Uterus (tissue), 4 donors: ENCODE results near the gene GALNT13. TPM values are rescaled to one million over a fixed set of nuclear protein-coding genes. Genes with fewer than 3 reads are reported as not detected.

Experiments used
- DNase-seq, 2 donors: peaks; one replicate each; pipeline ENCODE4 v3.0.0-alpha.2; 2019 to 2020
- H3K27ac ChIP-seq, 2 donors: fragments of 200-600 bp; sonication (generic); 1 replicate in 1 of 2; 2 replicates in 1 of 2; pipeline ENCODE4 v1.5.1; 2016 to 2018
- H3K27me3 ChIP-seq, 2 donors: fragments of 200-600 bp; sonication (generic); one replicate each; pipeline ENCODE4 v1.5.1; 2018 to 2019; ENCODE audit warnings: control low read depth in 1 of 2
- H3K36me3 ChIP-seq, 2 donors: fragments of 200-600 bp; sonication (generic); one replicate each; pipeline ENCODE4 v1.5.1; 2019; ENCODE audit warnings: control low read depth in 1 of 2
- H3K4me1 ChIP-seq, 2 donors: fragments of 200-600 bp; sonication (generic); one replicate each; pipeline ENCODE4 v1.5.1; 2018 to 2019; ENCODE audit warnings: control low read depth in 1 of 2
- H3K4me3 ChIP-seq, 2 donors: fragments of 200-600 bp; sonication (generic); 1 replicate in 1 of 2; 2 replicates in 1 of 2; pipeline ENCODE4 v1.5.1; 2018 to 2019; ENCODE audit warnings: mild to moderate bottlenecking in 1 of 2
- H3K9me3 ChIP-seq, 2 donors: fragments of 200-600 bp; sonication (generic); one replicate each; pipeline ENCODE4 v1.5.1; 2019; ENCODE audit warnings: control low read depth in 1 of 2
- CTCF ChIP-seq, 4 experiments: fragments of 200-600 bp in 2 of 4; fragments of 450-650 bp in 2 of 4; sonication (generic) in 2 of 4; IDR thresholded peaks; one replicate each; pipeline ENCODE4 v1.5.1; 2016 to 2019; ENCODE audit warnings: antibody characterized with exemption in 4 of 4, mild to moderate bottlenecking in 2 of 4, moderate library complexity in 1 of 4
- POLR2A ChIP-seq, 2 donors: fragments of 450-650 bp; IDR thresholded peaks; one replicate each; pipeline ENCODE4 v1.6.1; 2016; ENCODE audit warnings: antibody characterized with exemption in 2 of 2, mild to moderate bottlenecking in 1 of 2, moderate library complexity in 1 of 2
- intact Hi-C: fragments of 100-400 bp; cut with DNase I; formaldehyde crosslinking; loops from one replicate; pipeline ENCODE4 v1.15.1; 2023; ENCODE audit warnings: low total_unique reads
- total RNA-seq, 4 donors: library from RNA; depleted of rRNA in 3 of 4; stranded (reverse); fragments of >200 nt in 3 of 4; gene quantifications; one replicate each; pipeline versions ENCODE4 v1.1.0 to v1.2.4, GENCODE V29; 2014 to 2023
- donor health status: DM: yes; HTN: yes; CAD: no.

The GALNT13 gene
- total RNA-seq, 4 donors from 2014 or later: 0.29 to 16.5 (median 4.1) TPM; not detected in 1

- intact Hi-C loops: no loop called here
These were observed 323.4 kb downstream of the GALNT13 start for GRCh38 chr2:154194909-154195643.

GRCh38 chr2:154195644-154196195 is 324.0 kb downstream of the GALNT13 start:
- TF ChIP-seq POLR2A (IDR thresholded peaks at IDR 0.05) (no peak), CTCF (IDR thresholded peaks at IDR 0.05) (no peak)
- H3K9me3 ChIP-seq: no peaks in the 10 kb centered on the region
- no peak overlapping the region for H3K4me3 ChIP-seq
- no peak overlapping the region for H3K27ac ChIP-seq
- no peak for DNase-seq
- intact Hi-C loops: no loop called here
- no peaks in the 10 kb centered on the region for H3K36me3 ChIP-seq
- no peaks in the 10 kb centered on the region for H3K27me3 ChIP-seq
- no peaks in the 10 kb centered on the region for H3K4me1 ChIP-seq

More at GRCh38 chr2:154194909-154195643, 323.4 kb downstream of the GALNT13 start:
- no peaks in the 10 kb centered on the region for H3K36me3 ChIP-seq
- H3K4me1 ChIP-seq: no peaks in the 10 kb centered on the region
- TF ChIP-seq POLR2A (IDR thresholded peaks at IDR 0.05) (no peak), CTCF (IDR thresholded peaks at IDR 0.05) (no peak)
- H3K27me3 ChIP-seq: no peaks in the 10 kb centered on the region
- H3K27ac ChIP-seq: no peak overlapping the region
- no peak overlapping the region for H3K4me3 ChIP-seq
- no peak for DNase-seq
- H3K9me3 ChIP-seq: no peaks in the 10 kb centered on the region

GRCh38 chr2:154198866-154199265 is 327.1 kb downstream of the GALNT13 start:
- Histone ChIP-seq H3K36me3 (no peaks in the 10 kb centered on the region), H3K4me3 (no peak overlapping the region), H3K27me3 (no peaks in the 10 kb centered on the region), H3K4me1 (no peaks in the 10 kb centered on the region), H3K27ac (no peak overlapping the region), H3K9me3 (no peaks in the 10 kb centered on the region)
- intact Hi-C loops: no loop called here
- TF ChIP-seq CTCF (IDR thresholded peaks at IDR 0.05) (no peak), POLR2A (IDR thresholded peaks at IDR 0.05) (no peak)
- DNase-seq: no peak

GRCh38 chr2:154203206-154203605 is 331.5 kb downstream of the GALNT13 start:
- no peak overlapping the region for H3K4me3 ChIP-seq
- no peaks in the 10 kb centered on the region for H3K36me3 ChIP-seq
- no peaks in the 10 kb centered on the region for H3K9me3 ChIP-seq
- intact Hi-C loops: no loop called here
- H3K4me1 ChIP-seq: no peaks in the 10 kb centered on the region
- H3K27ac ChIP-seq: no peak overlapping the region
- H3K27me3 ChIP-seq: no peaks in the 10 kb centered on the region
- no peak for DNase-seq
- no peak for TF ChIP-seq CTCF (IDR thresholded peaks at IDR 0.05)
- no peak for TF ChIP-seq POLR2A (IDR thresholded peaks at IDR 0.05)

- H3K27me3 ChIP-seq: no peaks in the 10 kb centered on the region
- H3K9me3 ChIP-seq: no peaks in the 10 kb centered on the region
- TF ChIP-seq CTCF (IDR thresholded peaks at IDR 0.05) (no peak), POLR2A (IDR thresholded peaks at IDR 0.05) (no peak)
- H3K4me1 ChIP-seq: no peaks in the 10 kb centered on the region
- H3K27ac ChIP-seq: no peak overlapping the region
- no peak overlapping the region for H3K4me3 ChIP-seq
- intact Hi-C loops: no loop called here
- DNase-seq: no peak
- H3K36me3 ChIP-seq: no peaks in the 10 kb centered on the region
These were observed 332.2 kb downstream of the GALNT13 start for GRCh38 chr2:154203902-154204301.
